Trophoblast cell (in vitro differentiated cells and primary cell): ENCODE data around the gene PDE6B.
"Not testable (repeated sequence)": the region's sequence is repeated elsewhere in the genome, so short reads cannot be mapped to it uniquely, and the experiment has no call there.

ENCODE experiments used
- DNase-seq, 2 donors: peaks; one replicate each; pipeline ENCODE4 v3.0.0-alpha.2; 2016
- H2AFZ ChIP-seq: 2 replicates; pipeline ENCODE4 v1.6.1; 2013; ENCODE audit warnings: low read length, moderate library complexity, mild to moderate bottlenecking; ENCODE audit not compliant: insufficient read depth, poor library complexity
- H2AK5ac ChIP-seq: 2 replicates; pipeline ENCODE4 v1.6.1; 2013; ENCODE audit warnings: mild to moderate bottlenecking, low read length
- H2BK120ac ChIP-seq: 2 replicates; pipeline ENCODE4 v1.6.1; 2013; ENCODE audit warnings: low read length, mild to moderate bottlenecking, moderate library complexity; ENCODE audit not compliant: insufficient read depth, poor library complexity
- H2BK12ac ChIP-seq: 2 replicates; pipeline ENCODE4 v1.6.1; 2013; ENCODE audit warnings: mild to moderate bottlenecking, low read length, moderate library complexity
- H2BK5ac ChIP-seq: 2 replicates; pipeline ENCODE4 v1.6.1; 2013; ENCODE audit warnings: low read length, low read depth, moderate library complexity, mild to moderate bottlenecking; ENCODE audit not compliant: poor library complexity
- H3K14ac ChIP-seq: 2 replicates; pipeline ENCODE4 v1.6.1; 2013; ENCODE audit warnings: mild to moderate bottlenecking, low read length
- H3K18ac ChIP-seq: 2 replicates; pipeline ENCODE4 v1.6.1; 2013; ENCODE audit warnings: mild to moderate bottlenecking, low read length
- H3K23ac ChIP-seq: 2 replicates; pipeline ENCODE4 v1.6.1; 2013; ENCODE audit warnings: low read length
- H3K27ac ChIP-seq: 2 replicates; pipeline ENCODE4 v1.5.1; 2013; ENCODE audit warnings: low read depth, mild to moderate bottlenecking, inconsistent platforms, low read length, moderate library complexity
- H3K27me3 ChIP-seq: 2 replicates; pipeline ENCODE4 v1.6.1; 2013; ENCODE audit warnings: inconsistent platforms, mild to moderate bottlenecking, low read length, moderate library complexity; ENCODE audit not compliant: insufficient read depth
- H3K36me3 ChIP-seq, 2 experiments: 1 replicate in 1 of 2; 2 replicates in 1 of 2; pipeline ENCODE4 v1.6.1; 2013; ENCODE audit warnings: low read length in 2 of 2, mild to moderate bottlenecking in 2 of 2, moderate library complexity in 1 of 2; ENCODE audit not compliant: insufficient read depth in 2 of 2, control insufficient read depth in 1 of 2
- H3K4ac ChIP-seq: 2 replicates; pipeline ENCODE4 v1.6.1; 2013; ENCODE audit warnings: low read depth, mild to moderate bottlenecking, low read length, moderate library complexity
- H3K4me1 ChIP-seq, 2 experiments: 1 replicate in 1 of 2; 2 replicates in 1 of 2; pipeline ENCODE4 v1.6.1; 2013; ENCODE audit warnings: low read length in 2 of 2, mild to moderate bottlenecking in 2 of 2, moderate library complexity in 1 of 2; ENCODE audit not compliant: insufficient read depth in 2 of 2, control insufficient read depth in 1 of 2
- H3K4me2 ChIP-seq: 2 replicates; pipeline ENCODE4 v1.6.1; 2013; ENCODE audit warnings: inconsistent platforms, mild to moderate bottlenecking, low read length, moderate library complexity
- H3K4me3 ChIP-seq: 2 replicates; pipeline ENCODE4 v1.5.1; 2013; ENCODE audit warnings: mild to moderate bottlenecking, low read depth, low read length, inconsistent platforms
- H3K79me1 ChIP-seq: one replicate; pipeline ENCODE4 v1.6.1; 2013; ENCODE audit warnings: low read length
- H3K79me2 ChIP-seq: 2 replicates; pipeline ENCODE4 v1.6.1; 2013; ENCODE audit warnings: low read length, mild to moderate bottlenecking; ENCODE audit not compliant: control insufficient read depth, insufficient read depth, poor library complexity
- H3K9ac ChIP-seq: 2 replicates; pipeline ENCODE4 v1.6.1; 2013; ENCODE audit warnings: mild to moderate bottlenecking, low read length
- H3K9me3 ChIP-seq: 2 replicates; pipeline ENCODE4 v1.6.1; 2013; ENCODE audit warnings: low read depth, mild to moderate bottlenecking, control low read depth, inconsistent platforms, low read length; ENCODE audit not compliant: insufficient read depth
- H4K12ac ChIP-seq: 2 replicates; pipeline ENCODE4 v1.6.1; 2013; ENCODE audit warnings: low read depth, mild to moderate bottlenecking, low read length, moderate library complexity
- H4K8ac ChIP-seq: 2 replicates; pipeline ENCODE4 v1.6.1; 2013; ENCODE audit warnings: low read depth, mild to moderate bottlenecking, low read length, moderate library complexity
- H4K91ac ChIP-seq: one replicate; pipeline ENCODE4 v1.6.1; 2013; ENCODE audit warnings: low read depth, mild to moderate bottlenecking, low read length, moderate library complexity
- WGBS: extraction: QIAGEN DNeasy Blood & Tissue Kit; methylation state at CpG from one replicate; pipeline ENCODE4 v1.1.7; 2013; ENCODE audit warnings: missing lambda C conversion rate; ENCODE audit not compliant: insufficient read length, insufficient coverage; ENCODE audit errors: extremely low coverage; 5-methylcytosine and 5-hydroxymethylcytosine counted together

Gene PDE6B

GRCh38 chr4:633976-634598 lies 8.7 kb downstream of the PDE6B start:
- no peak for DNase-seq
- no peak overlapping the region for H2AK5ac ChIP-seq
- H3K4me1 ChIP-seq, result no peaks in the 10 kb centered on the region
- no peaks in the 10 kb centered on the region for H3K79me2 ChIP-seq
- no peak overlapping the region for H3K23ac ChIP-seq
- H3K4me2 ChIP-seq, result no peak overlapping the region
- H4K91ac ChIP-seq, result no peak overlapping the region
- no peak overlapping the region for H3K4me3 ChIP-seq
- H4K12ac ChIP-seq, result no peak overlapping the region
- H2BK12ac ChIP-seq, result no peak overlapping the region
- H2BK120ac ChIP-seq, result no peak overlapping the region
- H3K9ac ChIP-seq, result no peak overlapping the region
- no CpG with 5 or more reads among the region's 15 CpGs for WGBS
- no peak overlapping the region for H2BK5ac ChIP-seq
- H3K14ac ChIP-seq, result no peak overlapping the region
- peaks cover 23% of the 10 kb centered on the region for H3K9me3 ChIP-seq
- no peak overlapping the region for H4K8ac ChIP-seq
- no peaks in the 10 kb centered on the region for H3K27me3 ChIP-seq
- H3K36me3 ChIP-seq, result no peaks in the 10 kb centered on the region
- H3K4ac ChIP-seq, result no peak overlapping the region
- H2AFZ ChIP-seq, result no peak overlapping the region
- H3K79me1 ChIP-seq, result no peaks in the 10 kb centered on the region
- H3K27ac ChIP-seq, result no peak overlapping the region
- H3K18ac ChIP-seq, result no peak overlapping the region

GRCh38 chr4:634599-634985 lies 9.2 kb downstream of the PDE6B start:
- Histone ChIP-seq H3K14ac (no peak overlapping the region), H3K79me2 (no peaks in the 10 kb centered on the region), H4K91ac (no peak overlapping the region), H3K9me3 (peaks cover 23% of the 10 kb centered on the region), H2BK5ac (no peak overlapping the region), H3K79me1 (no peaks in the 10 kb centered on the region), H3K4me3 (no peak overlapping the region), H3K18ac (no peak overlapping the region), H3K27ac (no peak overlapping the region), H3K9ac (no peak overlapping the region), H3K36me3 (no peaks in the 10 kb centered on the region), H2AFZ (no peak overlapping the region), H3K27me3 (no peaks in the 10 kb centered on the region), H3K4me2 (no peak overlapping the region), H4K12ac (no peak overlapping the region), H3K4me1 (no peaks in the 10 kb centered on the region), H2BK12ac (no peak overlapping the region), H4K8ac (no peak overlapping the region), H3K4ac (no peak overlapping the region), H2BK120ac (no peak overlapping the region), H2AK5ac (no peak overlapping the region), H3K23ac (no peak overlapping the region)
- no peak for DNase-seq
- no CpG with 5 or more reads among the region's 23 CpGs for WGBS

DNA sequence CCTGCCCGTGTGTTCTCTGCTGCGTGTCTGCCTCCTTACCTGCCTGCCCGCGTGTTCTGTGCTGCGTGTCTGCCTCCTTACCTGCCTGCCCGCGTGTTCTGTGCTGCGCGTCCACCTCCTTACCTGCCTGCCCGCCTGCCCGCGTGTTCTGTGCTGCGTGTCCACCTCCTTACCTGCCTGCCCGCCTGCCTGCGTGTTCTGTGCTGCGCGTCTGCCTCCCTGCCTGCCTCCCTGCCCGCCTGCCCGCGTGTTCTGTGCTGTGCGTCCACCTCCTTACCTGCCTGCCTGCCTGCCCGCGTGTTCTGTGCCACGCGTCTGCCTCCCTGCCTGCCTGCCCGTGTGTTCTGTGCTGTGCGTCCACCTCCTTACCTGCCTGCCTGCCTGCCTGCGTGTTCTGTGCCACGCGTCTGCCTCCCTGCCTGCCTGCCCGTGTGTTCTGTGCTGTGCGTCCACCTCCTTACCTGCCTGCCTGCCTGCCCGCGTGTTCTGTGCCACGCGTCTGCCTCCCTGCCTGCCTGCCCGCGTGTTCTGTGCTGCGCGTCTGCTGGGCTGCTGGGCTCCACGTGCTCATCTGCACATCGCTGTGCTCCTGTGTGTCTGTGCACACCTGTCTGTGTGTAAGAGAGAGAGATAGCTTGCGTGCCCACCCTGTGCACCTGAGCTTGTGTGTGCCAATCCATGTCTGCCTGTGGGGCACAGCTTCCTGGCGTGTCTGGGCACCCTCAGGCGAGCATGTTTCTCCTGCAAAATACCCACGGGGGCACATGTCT lies 9.9 kb downstream of the PDE6B start:
- not testable (repeated sequence) for H3K79me2 ChIP-seq, H2AK5ac ChIP-seq, H2BK12ac ChIP-seq, H3K4me2 ChIP-seq, H3K27ac ChIP-seq, H3K23ac ChIP-seq, DNase-seq, H2BK120ac ChIP-seq, H4K91ac ChIP-seq, H4K8ac ChIP-seq, H4K12ac ChIP-seq, H3K4me1 ChIP-seq, H3K4me3 ChIP-seq, H3K14ac ChIP-seq, H3K4ac ChIP-seq, H2BK5ac ChIP-seq, H3K9ac ChIP-seq, H3K36me3 ChIP-seq, H3K18ac ChIP-seq, H2AFZ ChIP-seq, H3K79me1 ChIP-seq, H3K27me3 ChIP-seq
- peaks cover 23% of the 10 kb centered on the region for H3K9me3 ChIP-seq
- no CpG with 5 or more reads among the region's 46 CpGs for WGBS

DNA sequence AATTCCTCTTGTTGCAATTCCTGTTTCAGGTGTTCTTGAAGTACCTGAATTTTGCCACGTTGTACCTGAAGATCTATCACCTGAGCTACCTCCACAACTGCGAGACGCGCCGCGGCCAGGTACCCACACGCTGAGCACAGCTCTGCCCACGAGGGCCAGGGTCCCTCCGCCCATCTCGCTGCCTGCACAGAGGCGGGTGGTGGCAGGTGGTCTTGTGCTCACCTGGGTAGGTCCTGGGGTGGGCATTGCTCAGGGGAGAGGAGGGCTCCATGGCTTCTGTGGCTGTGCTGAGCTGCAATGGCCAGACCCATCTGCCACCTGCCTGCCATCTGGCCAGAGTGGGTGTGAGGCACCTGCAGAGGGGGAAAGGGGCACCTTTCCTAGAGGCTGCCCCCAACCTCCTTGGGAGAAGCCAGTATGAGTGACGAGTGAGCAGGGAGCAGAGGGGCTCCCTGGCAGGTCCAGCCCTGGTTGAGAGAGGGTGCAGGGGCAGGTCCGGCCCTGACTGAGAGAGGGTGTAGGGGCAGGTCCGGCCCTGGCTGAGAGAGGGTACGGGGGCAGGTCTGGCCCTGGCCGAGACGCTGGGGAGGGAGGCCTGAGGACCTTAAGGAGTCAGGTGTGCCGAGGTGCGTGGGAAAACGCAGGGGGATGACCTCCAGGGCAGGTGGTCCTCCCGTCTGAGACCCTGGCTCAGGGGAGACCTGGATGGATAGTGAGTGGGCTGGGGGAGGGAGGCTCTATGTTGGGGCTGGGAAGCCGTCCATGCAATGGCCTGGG lies 10.7 kb downstream of the PDE6B start:
- H3K4ac ChIP-seq, result no peak overlapping the region
- H2AK5ac ChIP-seq, result no peak overlapping the region
- H2BK12ac ChIP-seq, result no peak overlapping the region
- H3K27me3 ChIP-seq, result no peaks in the 10 kb centered on the region
- H3K79me2 ChIP-seq, result no peaks in the 10 kb centered on the region
- no peak overlapping the region for H3K27ac ChIP-seq
- H3K9ac ChIP-seq, result no peak overlapping the region
- no peaks in the 10 kb centered on the region for H3K4me1 ChIP-seq
- WGBS, result no CpG with 5 or more reads among the region's 22 CpGs
- no peak overlapping the region for H2BK120ac ChIP-seq
- H4K12ac ChIP-seq, result no peak overlapping the region
- no peaks in the 10 kb centered on the region for H3K36me3 ChIP-seq
- H3K23ac ChIP-seq, result no peak overlapping the region
- H3K18ac ChIP-seq, result no peak overlapping the region
- H3K4me3 ChIP-seq, result no peak overlapping the region
- H2BK5ac ChIP-seq, result no peak overlapping the region
- H3K9me3 ChIP-seq, result peaks cover 23% of the 10 kb centered on the region
- no peak overlapping the region for H4K8ac ChIP-seq
- no peak overlapping the region for H2AFZ ChIP-seq
- no peak for DNase-seq
- H3K14ac ChIP-seq, result no peak overlapping the region
- H4K91ac ChIP-seq, result no peak overlapping the region
- no peak overlapping the region for H3K4me2 ChIP-seq
- no peaks in the 10 kb centered on the region for H3K79me1 ChIP-seq
